H54 (cell line): ENCODE measurements around the gene PEX7.
"Not testable (repeated sequence)": the region's sequence is repeated elsewhere in the genome, so short reads cannot be mapped to it uniquely, and the experiment has no call there.

Source experiments
- DNase-seq: peaks from one replicate; pipeline ENCODE4 v3.0.0; 2011; ENCODE audit warnings: low spot score, mixed read lengths; ENCODE audit not compliant: insufficient read length
- FAIRE-seq: peaks from 3 replicates; lab custom pipeline; 2011; peaks lifted over from hg19 to GRCh38; lab: Jason Lieb, UNC
- POLR2A ChIP-seq: IDR thresholded peaks from 2 replicates; pipeline ENCODE4 v1.6.1; 2011; ENCODE audit warnings: low read depth, mild to moderate bottlenecking, low read length

The PEX7 gene

GRCh38 chr6:136889271-136890193 lies 67.1 kb downstream of the PEX7 start:
- FAIRE-seq (no peak), DNase-seq (no peak)
- TF ChIP-seq POLR2A, result no peak

- TF ChIP-seq POLR2A, result no peak
- no peak for FAIRE-seq
- no peak for DNase-seq
These were observed 67.9 kb downstream of the PEX7 start for GRCh38 chr6:136890194-136890839.

- no peak for DNase-seq
- no peak for FAIRE-seq
- no peak for TF ChIP-seq POLR2A
These were observed 68.6 kb downstream of the PEX7 start for GRCh38 chr6:136890986-136891385.

GRCh38 chr6:136893187-136893586 lies 70.8 kb downstream of the PEX7 start:
- no peak for DNase-seq
- no peak for FAIRE-seq

GRCh38 chr6:136895901-136896300 lies 73.5 kb downstream of the PEX7 start:
- no peak for FAIRE-seq
- no peak for DNase-seq
- no peak for TF ChIP-seq POLR2A

More at GRCh38 chr6:136893187-136893586, 70.8 kb downstream of the PEX7 start:
- TF ChIP-seq POLR2A, result no peak

GRCh38 chr6:136897071-136897470 lies 74.7 kb downstream of the PEX7 start:
- DNase-seq (no peak), FAIRE-seq (no peak)
- no peak for TF ChIP-seq POLR2A

GRCh38 chr6:136901212-136901784 lies 78.9 kb downstream of the PEX7 start:
- no peak for FAIRE-seq
- DNase-seq, result no peak
- no peak for TF ChIP-seq POLR2A

GRCh38 chr6:136904477-136904876 lies 82.1 kb downstream of the PEX7 start:
- FAIRE-seq, DNase-seq: not testable (repeated sequence)

- FAIRE-seq (no peak), DNase-seq (no peak)
- TF ChIP-seq POLR2A, result no peak
These were observed 92.6 kb downstream of the PEX7 start for GRCh38 chr6:136914947-136915346.

GRCh38 chr6:136918706-136919105 lies 96.3 kb downstream of the PEX7 start:
- DNase-seq (no peak), FAIRE-seq (no peak)
- TF ChIP-seq POLR2A, result no peak

- DNase-seq (no peak), FAIRE-seq (no peak)
- TF ChIP-seq POLR2A, result no peak
These were observed 97.8 kb downstream of the PEX7 start for GRCh38 chr6:136920216-136920615.

GRCh38 chr6:136920671-136921380 lies 98.4 kb downstream of the PEX7 start:
- TF ChIP-seq POLR2A, result no peak
- DNase-seq (no peak), FAIRE-seq (no peak)

- TF ChIP-seq POLR2A, result no peak
- no peak for DNase-seq
- no peak for FAIRE-seq
These were observed 99.1 kb downstream of the PEX7 start for GRCh38 chr6:136921381-136921935.
